HFFc6 (cell line): Measurements from ENCODE around the gene CISD1. TPM values are rescaled to one million over a fixed set of nuclear protein-coding genes. Genes with fewer than 3 reads are reported as not detected.
A peak's percentile ranks its signal among the peaks of the same experiment; 100 is the strongest.
"Not testable (repeated sequence)": the region's sequence is repeated elsewhere in the genome, so short reads cannot be mapped to it uniquely, and the experiment has no call there.

Experiments
- DNase-seq: peaks from one replicate; pipeline ENCODE4 v3.0.0-alpha.2; 2018
- H3K27ac Mint-ChIP-seq: 2 replicates; pipeline ENCODE4 v1.8.0; 2020; ENCODE audit warnings: mild to moderate bottlenecking, mixed read lengths
- H3K27me3 Mint-ChIP-seq: 2 replicates; pipeline ENCODE4 v1.8.0; 2021; ENCODE audit warnings: mild to moderate bottlenecking, moderate library complexity, mixed read lengths; ENCODE audit not compliant: insufficient read depth
- H3K36me3 Mint-ChIP-seq: 2 replicates; pipeline ENCODE4 v1.8.0; 2021; ENCODE audit warnings: low read depth, mixed read lengths
- H3K4me1 Mint-ChIP-seq: 2 replicates; pipeline ENCODE4 v1.8.0; 2020; ENCODE audit warnings: low read depth, mixed read lengths
- H3K4me3 Mint-ChIP-seq: 2 replicates; pipeline ENCODE4 v1.8.0; 2020; ENCODE audit warnings: mild to moderate bottlenecking, moderate library complexity, mixed read lengths
- H3K9me3 Mint-ChIP-seq: 2 replicates; pipeline ENCODE4 v1.8.0; 2020; ENCODE audit warnings: mild to moderate bottlenecking, mixed read lengths
- CTCF ChIP-seq: fragments of 200-600 bp; sonication (generic); IDR thresholded peaks from 2 replicates; pipeline ENCODE4 v1.5.0; 2021; ENCODE audit warnings: antibody characterized with exemption, mild to moderate bottlenecking
- total RNA-seq, 6 experiments: library from RNA; stranded (reverse); fragmentation: NEBNext Ultra II Directional; extraction: Animal tissue kit (Norgen Biotek cat#: 25700); gene quantifications; 2 replicates in 1 of 6; 3 replicates in 5 of 6; pipeline ENCODE4 v1.2.3, GENCODE V29; 2021

The CISD1 gene
- total RNA-seq, 6 experiments from 2014 or later = 36.6 to 55.3 (median 43.8) TPM

- Mint-ChIP-seq H3K4me1 (no peaks in the 10 kb centered on the region), H3K9me3 (peaks cover 9% of the 10 kb centered on the region; the same call in 1 of the 2 replicates), H3K36me3 (peaks cover 20% of the 10 kb centered on the region), H3K4me3 (no peak overlapping the region), H3K27ac (no peak overlapping the region), H3K27me3 (no peaks in the 10 kb centered on the region)
- no peak for TF ChIP-seq CTCF
- no peak for DNase-seq
Observed at GRCh38 chr10:58253184-58253583, 15.8 kb upstream of the CISD1 start.

- Mint-ChIP-seq H3K4me3 (no peak overlapping the region), H3K27me3 (no peaks in the 10 kb centered on the region), H3K27ac (no peak overlapping the region), H3K36me3 (peaks cover 25% of the 10 kb centered on the region), H3K9me3 (peaks cover 9% of the 10 kb centered on the region; the same call in 1 of the 2 replicates), H3K4me1 (no peaks in the 10 kb centered on the region)
- no peak for TF ChIP-seq CTCF
- no peak for DNase-seq
Observed at GRCh38 chr10:58254644-58255043, 14.3 kb upstream of the CISD1 start.

GRCh38 chr10:58256013-58256780, 12.8 kb upstream of the CISD1 start:
- not testable (repeated sequence) for H3K27ac Mint-ChIP-seq, H3K4me3 Mint-ChIP-seq, H3K9me3 Mint-ChIP-seq

GRCh38 chr10:58258977-58259692, 9.8 kb upstream of the CISD1 start:
- Mint-ChIP-seq H3K9me3 (peaks cover 9% of the 10 kb centered on the region; the same call in 1 of the 2 replicates), H3K36me3 (peaks cover 21% of the 10 kb centered on the region), H3K4me1 (peaks cover 9% of the 10 kb centered on the region), H3K27ac (no peak overlapping the region), H3K27me3 (no peaks in the 10 kb centered on the region), H3K4me3 (no peak overlapping the region)
- no peak for DNase-seq
- peak; percentile 67 for TF ChIP-seq CTCF

More at GRCh38 chr10:58256013-58256780, 12.8 kb upstream of the CISD1 start:
- not testable (repeated sequence) for DNase-seq, H3K4me1 Mint-ChIP-seq, H3K27me3 Mint-ChIP-seq
- peaks cover 25% of the 10 kb centered on the region for H3K36me3 Mint-ChIP-seq

GRCh38 chr10:58260334-58260733, 8.6 kb upstream of the CISD1 start:
- no peak for TF ChIP-seq CTCF
- no peaks in the 10 kb centered on the region for H3K27me3 Mint-ChIP-seq
- H3K36me3 Mint-ChIP-seq = peaks cover 19% of the 10 kb centered on the region
- no peak overlapping the region for H3K27ac Mint-ChIP-seq
- H3K9me3 Mint-ChIP-seq = peaks cover 9% of the 10 kb centered on the region; the same call in 1 of the 2 replicates
- DNase-seq = no peak
- no peak overlapping the region for H3K4me3 Mint-ChIP-seq
- peaks cover 18% of the 10 kb centered on the region for H3K4me1 Mint-ChIP-seq

GRCh38 chr10:58262766-58263165, 6.2 kb upstream of the CISD1 start:
- H3K36me3 Mint-ChIP-seq = peaks cover 6% of the 10 kb centered on the region; the same call in 1 of the 2 replicates
- no peaks in the 10 kb centered on the region for H3K9me3 Mint-ChIP-seq
- no peak overlapping the region for H3K4me3 Mint-ChIP-seq
- peak overlapping the region; percentile 11; the same call in 1 of the 2 replicates for H3K27ac Mint-ChIP-seq
- peak; percentile 48 for DNase-seq
- H3K4me1 Mint-ChIP-seq = peaks cover 32% of the 10 kb centered on the region
- H3K27me3 Mint-ChIP-seq = no peaks in the 10 kb centered on the region
- TF ChIP-seq CTCF = no peak
